HAP-1 (cell line): Measurements from ENCODE around the gene WDR75.
"Not testable (repeated sequence)": the region's sequence is repeated elsewhere in the genome, so short reads cannot be mapped to it uniquely, and the experiment has no call there.

ENCODE experiments used
- DNase-seq, 2 experiments: peaks; one replicate each; pipeline ENCODE4 v3.0.0-alpha.2; 2016 to 2020; ENCODE audit warnings: low spot score in 2 of 2
- H3K27me3 ChIP-seq: fragments of 250-450 bp; sonication (Bioruptor Pico); 2 replicates; pipeline ENCODE4 v1.5.1; 2020; ENCODE audit warnings: low read depth, mild to moderate bottlenecking, moderate library complexity
- H3K36me3 ChIP-seq: fragments of 250-450 bp; sonication (Bioruptor Pico); replicated peaks from 2 replicates; pipeline ENCODE4 v1.5.1; 2020; ENCODE audit warnings: mild to moderate bottlenecking
- H3K4me1 ChIP-seq: fragments of 250-450 bp; sonication (Bioruptor Pico); 2 replicates; pipeline ENCODE4 v1.5.1; 2020; ENCODE audit warnings: mild to moderate bottlenecking
- H3K4me3 ChIP-seq: fragments of 250-450 bp; sonication (Bioruptor Pico); 2 replicates; pipeline ENCODE4 v1.5.1; 2020; ENCODE audit warnings: mild to moderate bottlenecking, moderate library complexity
- H3K9me3 ChIP-seq: fragments of 250-450 bp; sonication (Bioruptor Pico); 2 replicates; pipeline ENCODE4 v1.5.1; 2020; ENCODE audit warnings: mild to moderate bottlenecking, moderate library complexity
- in situ Hi-C: fragments of 300-500 bp; cut with MboI; formaldehyde crosslinking; loops from 3 replicates; pipeline ENCODE4 v1.14.3; 2020; ENCODE audit warnings: low sequenced_read_pairs, inconsistent platforms, mixed read lengths

Gene WDR75

GRCh38 chr2:189421644-189422043 lies 19.6 kb upstream of the WDR75 start:
- Histone ChIP-seq H3K36me3 (no peaks in the 10 kb centered on the region), H3K4me1 (no peaks in the 10 kb centered on the region), H3K9me3 (no peaks in the 10 kb centered on the region), H3K27me3 (no peaks in the 10 kb centered on the region), H3K4me3 (no peak overlapping the region)
- in situ Hi-C loops: loop anchor here (25.0 kb wide), 1 partner anchor 309 kb away; no protein-coding TSS in a partner anchor
- DNase-seq: peak in 1 of 2 experiments; percentile 5

- in situ Hi-C loops: loop anchor here (25.0 kb wide), 1 partner anchor 313 kb away; no protein-coding TSS in a partner anchor
- no peaks in the 10 kb centered on the region; the same call in 1 of the 2 replicates for H3K4me1 ChIP-seq
- no peaks in the 10 kb centered on the region for H3K36me3 ChIP-seq
- no peaks in the 10 kb centered on the region for H3K27me3 ChIP-seq
- H3K9me3 ChIP-seq: peaks cover 4% of the 10 kb centered on the region; the same call in 1 of the 2 replicates
- DNase-seq: no peak
- H3K4me3 ChIP-seq: no peak overlapping the region
Observed at GRCh38 chr2:189424961-189425360, 16.3 kb upstream of the WDR75 start.

- Histone ChIP-seq H3K9me3 (peaks cover 4% of the 10 kb centered on the region; the same call in 1 of the 2 replicates), H3K4me1 (no peaks in the 10 kb centered on the region; the same call in 1 of the 2 replicates), H3K4me3 (no peak overlapping the region), H3K27me3 (no peaks in the 10 kb centered on the region), H3K36me3 (no peaks in the 10 kb centered on the region)
- in situ Hi-C loops: no loop called here
- DNase-seq: no peak
Observed at GRCh38 chr2:189425676-189426075, 15.6 kb upstream of the WDR75 start.

GRCh38 chr2:189426886-189427285 lies 14.4 kb upstream of the WDR75 start:
- Histone ChIP-seq H3K27me3 (no peaks in the 10 kb centered on the region), H3K9me3 (peaks cover 4% of the 10 kb centered on the region; the same call in 1 of the 2 replicates), H3K36me3 (no peaks in the 10 kb centered on the region), H3K4me1 (no peaks in the 10 kb centered on the region; the same call in 1 of the 2 replicates), H3K4me3 (no peak overlapping the region)
- no peak for DNase-seq
- in situ Hi-C loops: no loop called here

- no peaks in the 10 kb centered on the region for H3K36me3 ChIP-seq
- in situ Hi-C loops: no loop called here
Observed at GRCh38 chr2:189427872-189428271, 13.4 kb upstream of the WDR75 start.

GRCh38 chr2:189430448-189430847 lies 10.8 kb upstream of the WDR75 start:
- H3K4me3 ChIP-seq, H3K4me1 ChIP-seq, H3K27me3 ChIP-seq, DNase-seq, H3K36me3 ChIP-seq, in situ Hi-C loops, H3K9me3 ChIP-seq: not testable (repeated sequence)

More at GRCh38 chr2:189427872-189428271, 13.4 kb upstream of the WDR75 start:
- H3K4me3 ChIP-seq: no peak overlapping the region
- H3K27me3 ChIP-seq: no peaks in the 10 kb centered on the region
- no peak for DNase-seq
- no peaks in the 10 kb centered on the region; the same call in 1 of the 2 replicates for H3K4me1 ChIP-seq
- H3K9me3 ChIP-seq: peaks cover 4% of the 10 kb centered on the region; the same call in 1 of the 2 replicates

GRCh38 chr2:189435803-189436202 lies 5.5 kb upstream of the WDR75 start:
- in situ Hi-C loops, H3K4me3 ChIP-seq, H3K9me3 ChIP-seq, H3K27me3 ChIP-seq, DNase-seq, H3K4me1 ChIP-seq, H3K36me3 ChIP-seq: not testable (repeated sequence)

- no peaks in the 10 kb centered on the region for H3K9me3 ChIP-seq
- H3K4me3 ChIP-seq: no peak overlapping the region
- no peaks in the 10 kb centered on the region for H3K36me3 ChIP-seq
- no peaks in the 10 kb centered on the region for H3K27me3 ChIP-seq
- in situ Hi-C loops: no loop called here
- peaks cover 10% of the 10 kb centered on the region for H3K4me1 ChIP-seq
- DNase-seq: no peak
Observed at GRCh38 chr2:189437926-189438325, 3.3 kb upstream of the WDR75 start.

- Histone ChIP-seq H3K4me3 (no peak overlapping the region), H3K27me3 (no peaks in the 10 kb centered on the region), H3K9me3 (no peaks in the 10 kb centered on the region), H3K4me1 (peaks cover 10% of the 10 kb centered on the region), H3K36me3 (no peaks in the 10 kb centered on the region)
- in situ Hi-C loops: no loop called here
- peak in 1 of 2 experiments; percentile 12 for DNase-seq
Observed at GRCh38 chr2:189439342-189439741, 1.9 kb upstream of the WDR75 start.

GRCh38 chr2:189440644-189440946 lies 679 bp upstream of the WDR75 start:
- in situ Hi-C loops: no loop called here
- no peaks in the 10 kb centered on the region for H3K36me3 ChIP-seq

GRCh38 chr2:189441709-189442074 lies 418 bp downstream of the WDR75 start:
- DNase-seq: no peak
- in situ Hi-C loops: no loop called here
- Histone ChIP-seq H3K4me3 (peak overlapping the region; percentile 77), H3K4me1 (peaks cover 10% of the 10 kb centered on the region), H3K27me3 (no peaks in the 10 kb centered on the region), H3K36me3 (no peaks in the 10 kb centered on the region), H3K9me3 (no peaks in the 10 kb centered on the region)

More at GRCh38 chr2:189440644-189440946, 679 bp upstream of the WDR75 start:
- peak overlapping the region; percentile 77 for H3K4me3 ChIP-seq
- H3K9me3 ChIP-seq: no peaks in the 10 kb centered on the region
- H3K27me3 ChIP-seq: no peaks in the 10 kb centered on the region
- DNase-seq: no peak
- peaks cover 10% of the 10 kb centered on the region for H3K4me1 ChIP-seq

GRCh38 chr2:189442468-189442867 lies 1.2 kb downstream of the WDR75 start:
- Histone ChIP-seq H3K36me3 (peaks cover 2% of the 10 kb centered on the region; the same call in 1 of the 2 replicates), H3K9me3 (no peaks in the 10 kb centered on the region), H3K4me1 (peaks cover 10% of the 10 kb centered on the region), H3K27me3 (no peaks in the 10 kb centered on the region), H3K4me3 (peak overlapping the region; percentile 77)
- in situ Hi-C loops: no loop called here
- no peak for DNase-seq

- in situ Hi-C loops: no loop called here
- H3K4me1 ChIP-seq: peaks cover 10% of the 10 kb centered on the region
- H3K4me3 ChIP-seq: no peak overlapping the region
- DNase-seq: no peak
- no peaks in the 10 kb centered on the region for H3K9me3 ChIP-seq
- H3K36me3 ChIP-seq: peaks cover 21% of the 10 kb centered on the region
- H3K27me3 ChIP-seq: no peaks in the 10 kb centered on the region
Observed at GRCh38 chr2:189444322-189444721, 3.0 kb downstream of the WDR75 start.

- no peaks in the 10 kb centered on the region for H3K27me3 ChIP-seq
- no peak for DNase-seq
- in situ Hi-C loops: no loop called here
- no peak overlapping the region for H3K4me3 ChIP-seq
- no peaks in the 10 kb centered on the region for H3K9me3 ChIP-seq
- H3K36me3 ChIP-seq: peaks cover 43% of the 10 kb centered on the region
- peaks cover 4% of the 10 kb centered on the region; the same call in 1 of the 2 replicates for H3K4me1 ChIP-seq
Observed at GRCh38 chr2:189446780-189447179, 5.5 kb downstream of the WDR75 start.

- DNase-seq: no peak
- Histone ChIP-seq H3K4me1 (no peaks in the 10 kb centered on the region), H3K4me3 (no peak overlapping the region), H3K36me3 (peaks cover 89% of the 10 kb centered on the region), H3K27me3 (no peaks in the 10 kb centered on the region), H3K9me3 (no peaks in the 10 kb centered on the region)
- in situ Hi-C loops: no loop called here
Observed at GRCh38 chr2:189454009-189454408, 12.7 kb downstream of the WDR75 start.
